ENCODE data around the gene ANGPTL2. TPM values are rescaled to one million over a fixed set of nuclear protein-coding genes. Genes with fewer than 3 reads are reported as not detected.

Gene ANGPTL2
- total RNA-seq, 1 experiment from 2014 or later, result 0.20 TPM

DNA sequence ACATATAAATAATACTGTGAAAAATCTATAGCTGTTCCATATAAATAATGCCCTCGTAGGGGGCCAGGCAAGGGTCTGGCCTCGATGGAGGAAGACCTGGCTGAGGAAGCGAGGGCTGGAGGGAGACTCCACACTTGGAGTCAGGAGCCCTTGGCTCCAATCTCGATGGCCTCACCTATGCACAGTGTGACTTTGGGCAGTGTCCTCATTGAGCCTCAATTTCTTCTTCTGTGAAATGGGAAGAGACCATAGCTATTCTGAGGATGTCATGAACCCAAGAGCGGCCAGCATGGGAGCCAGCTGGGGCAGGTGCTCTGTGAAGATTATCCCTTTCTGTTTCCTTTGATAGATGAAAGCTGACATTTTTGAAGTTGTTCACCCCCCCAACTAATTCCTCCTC, 24.8 kb downstream of the ANGPTL2 start:
- POLR2A ChIA-PET, result no interaction called here
- no peaks in the 10 kb centered on the region for H3K9me3 ChIP-seq (ENCODE audit: control insufficient read depth in 1 of 2, insufficient read depth in 1 of 2, low read depth in 1 of 2, low read length in 2 of 2)
- ATAC-seq, result no peak

More for the DNA sequence above, 24.8 kb downstream of the ANGPTL2 start:
- TF ChIP-seq POLR2AphosphoS5 (IDR thresholded peaks at IDR 0.05; ENCODE audit: low read depth, low read length), result no peak
- no peak for TF ChIP-seq JUND (IDR thresholded peaks at IDR 0.05)
- no peak for TF ChIP-seq SRF (IDR thresholded peaks at IDR 0.05; ENCODE audit: low read depth)
- TF ChIP-seq POLR2A (IDR thresholded peaks at IDR 0.05; ENCODE audit: borderline replicate concordance, extremely low read depth, insufficient read depth, insufficient read length), result no peak
- TF ChIP-seq SIN3A (IDR thresholded peaks at IDR 0.05; ENCODE audit: low read depth), result no peak
- no peak for TF ChIP-seq ZNF274 (IDR thresholded peaks at IDR 0.05; ENCODE audit: low read depth, low read length)
- TF ChIP-seq ZFX (IDR thresholded peaks at IDR 0.05), result no peak
- TF ChIP-seq CEBPB (IDR thresholded peaks at IDR 0.05; ENCODE audit: low read depth), result no peak
- TF ChIP-seq EZH2 (IDR thresholded peaks at IDR 0.05), result no peak
- no peak for TF ChIP-seq EGR1 (IDR thresholded peaks at IDR 0.05; ENCODE audit: low read depth)
- no peak for TF ChIP-seq CBX3 (IDR thresholded peaks at IDR 0.05; ENCODE audit: low read depth)
- no peak for TF ChIP-seq SP1 (IDR thresholded peaks at IDR 0.05; ENCODE audit: low read depth)
- TF ChIP-seq, protein P1, sequence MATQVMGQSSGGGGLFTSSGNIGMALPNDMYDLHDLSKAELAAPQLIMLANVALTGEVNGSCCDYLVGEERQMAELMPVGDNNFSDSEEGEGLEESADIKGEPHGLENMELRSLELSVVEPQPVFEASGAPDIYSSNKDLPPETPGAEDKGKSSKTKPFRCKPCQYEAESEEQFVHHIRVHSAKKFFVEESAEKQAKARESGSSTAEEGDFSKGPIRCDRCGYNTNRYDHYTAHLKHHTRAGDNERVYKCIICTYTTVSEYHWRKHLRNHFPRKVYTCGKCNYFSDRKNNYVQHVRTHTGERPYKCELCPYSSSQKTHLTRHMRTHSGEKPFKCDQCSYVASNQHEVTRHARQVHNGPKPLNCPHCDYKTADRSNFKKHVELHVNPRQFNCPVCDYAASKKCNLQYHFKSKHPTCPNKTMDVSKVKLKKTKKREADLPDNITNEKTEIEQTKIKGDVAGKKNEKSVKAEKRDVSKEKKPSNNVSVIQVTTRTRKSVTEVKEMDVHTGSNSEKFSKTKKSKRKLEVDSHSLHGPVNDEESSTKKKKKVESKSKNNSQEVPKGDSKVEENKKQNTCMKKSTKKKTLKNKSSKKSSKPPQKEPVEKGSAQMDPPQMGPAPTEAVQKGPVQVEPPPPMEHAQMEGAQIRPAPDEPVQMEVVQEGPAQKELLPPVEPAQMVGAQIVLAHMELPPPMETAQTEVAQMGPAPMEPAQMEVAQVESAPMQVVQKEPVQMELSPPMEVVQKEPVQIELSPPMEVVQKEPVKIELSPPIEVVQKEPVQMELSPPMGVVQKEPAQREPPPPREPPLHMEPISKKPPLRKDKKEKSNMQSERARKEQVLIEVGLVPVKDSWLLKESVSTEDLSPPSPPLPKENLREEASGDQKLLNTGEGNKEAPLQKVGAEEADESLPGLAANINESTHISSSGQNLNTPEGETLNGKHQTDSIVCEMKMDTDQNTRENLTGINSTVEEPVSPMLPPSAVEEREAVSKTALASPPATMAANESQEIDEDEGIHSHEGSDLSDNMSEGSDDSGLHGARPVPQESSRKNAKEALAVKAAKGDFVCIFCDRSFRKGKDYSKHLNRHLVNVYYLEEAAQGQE (IDR thresholded peaks at IDR 0.05; ENCODE audit: low read depth), result no peak
- TF ChIP-seq TCF7L2 (IDR thresholded peaks at IDR 0.05; ENCODE audit: borderline replicate concordance, extremely low read depth, insufficient read depth, insufficient read length), result no peak
- Histone ChIP-seq H3K4me2 (ENCODE audit: low read length) (no peak overlapping the region), H3K9me2 (ENCODE audit: insufficient read depth) (no peaks in the 10 kb centered on the region), H3K9ac (ENCODE audit: low read length) (no peak overlapping the region), H3K4me3 (replicated peaks in 1 of 2; ENCODE audit: low read depth in 1 of 2, low read length in 2 of 2) (no peak overlapping the region), H3K36me3 (ENCODE audit: control insufficient read depth in 1 of 2, insufficient read depth in 2 of 2, low read length in 2 of 2) (no peaks in the 10 kb centered on the region), H3K79me2 (ENCODE audit: insufficient read depth, low read length) (no peaks in the 10 kb centered on the region), H3K27me3 (ENCODE audit: insufficient read depth, low read length) (no peaks in the 10 kb centered on the region), H4K20me1 (ENCODE audit: insufficient read depth) (no peaks in the 10 kb centered on the region), H3K4me1 (ENCODE audit: control insufficient read depth in 1 of 2, insufficient read depth in 2 of 2, low read length in 2 of 2) (no peaks in the 10 kb centered on the region), H3K27ac (ENCODE audit: low read depth, low read length) (no peak overlapping the region), H2AFZ (ENCODE audit: low read depth, low read length, poor library complexity, severe bottlenecking) (no peak overlapping the region)
- intact Hi-C loops (cut with micrococcal nuclease), result no loop called here
- no peak for DNase-seq (ENCODE audit: low read depth, low spot score)
- RAD21 ChIA-PET (ENCODE audit: low non-redundant PET in 1 of 2, low total read pairs in 2 of 2, uncharacterized antibody in 2 of 2, unreplicated experiment in 2 of 2), result no interaction called here
- CTCF ChIA-PET, result no interaction called here
- BruUV-seq (replicated peaks), result no TSS peak

Measured in HCT116 (cell line).